Heart left ventricle (tissue), 13 donors: ENCODE measurements around the gene VSIG10.

ENCODE experiments used
- CTCF ChIP-seq, 12 donors: fragments of 200-600 bp; sonication (generic) in 4 of 12; IDR thresholded peaks; one replicate each; pipeline versions ENCODE4 v1.5.0 to v1.8.0; 2018 to 2022; ENCODE audit warnings: antibody characterized with exemption in 12 of 12, mild to moderate bottlenecking in 5 of 12
- POLR2A ChIP-seq, 2 donors: fragments of 450-650 bp; IDR thresholded peaks; one replicate each; pipeline ENCODE4 v1.6.1; 2017; ENCODE audit warnings: antibody characterized with exemption in 2 of 2, mild to moderate bottlenecking in 2 of 2, moderate library complexity in 2 of 2
- donor health status: ischemic (EF 13 %, LVEDD 7.1; RV severe dilation, severe dysfunction).
- donor health status: DM: no; HTN: yes; CAD: no.
- donor health status: DM: no; HTN: no; CAD: no.
- donor health status: ischemic (EF 25% LVEDD 6.9; RV normal size, moderate dysfunction).
- donor health status: ischemic (EF 25% LVEDD 5.7; RV mildly dilated, moderate dysfunction).
- donor health status: ischemic (EF 35%, LVEDD 5.7; RV mildly dilated, moderate dysfunction).
- donor health status: nonischemic (EF 11% LVEDD 7.7; RV severe dilation, severe dysfunction).
- donor health status: DM: yes; HTN: yes; CAD: no.
- donor health status: PGD.
- donor health status: ischemic (EF 29% LVEDD 5.4; RV normal size, mild dysfunction).
- donor health status: nonischemic (EF 23%, LVEDD 6.1; RV moderate dilation, normal function).

GRCh38 chr12:118053071-118053985, 50.5 kb downstream of the VSIG10 start:
- TF ChIP-seq CTCF (IDR thresholded peaks at IDR 0.05): no peak
- TF ChIP-seq POLR2A (IDR thresholded peaks at IDR 0.05): no peak
